HepG2 (cell line): ENCODE data around the gene CSTB. TPM values are rescaled to one million over a fixed set of nuclear protein-coding genes. Genes with fewer than 3 reads are reported as not detected.

Source experiments
- BORCS8-MEF2B ChIP-seq: sonication (generic); formaldehyde crosslinking; IDR thresholded peaks from 2 replicates; pipeline ENCODE4 v1.8.0; 2022; ENCODE audit warnings: mild to moderate bottlenecking, missing genetic modification reagents
- FOSL2 ChIP-seq: sonication (generic); formaldehyde crosslinking; IDR thresholded peaks from 2 replicates; pipeline ENCODE4 v1.4.0; 2020; ENCODE audit warnings: missing genetic modification reagents
- HNRNPLL ChIP-seq: fragments of 200-400 bp; formaldehyde crosslinking; IDR thresholded peaks from 2 replicates; pipeline ENCODE4 v1.6.1; 2017; ENCODE audit warnings: mild to moderate bottlenecking, low read depth, low read length; ENCODE audit not compliant: poor library complexity, severe bottlenecking
- HOXA3 ChIP-seq: sonication (generic); formaldehyde crosslinking; IDR thresholded peaks from 2 replicates; pipeline ENCODE4 v1.5.0; 2020; ENCODE audit warnings: missing genetic modification reagents
- IRF2 ChIP-seq: IDR thresholded peaks from 2 replicates; pipeline ENCODE4 v1.6.1; 2018; ENCODE audit warnings: missing genetic modification reagents, missing compliant biosample characterization
- KDM2A ChIP-seq: sonication (generic); formaldehyde crosslinking; IDR thresholded peaks from 2 replicates; pipeline ENCODE4 v1.4.0; 2020; ENCODE audit warnings: low read depth, missing genetic modification reagents, borderline replicate concordance
- MXI1 ChIP-seq: IDR thresholded peaks from 3 replicates; pipeline ENCODE4 v1.6.1; 2012; ENCODE audit warnings: low read depth, low read length, inconsistent platforms, borderline replicate concordance
- NCOA5 ChIP-seq: sonication (generic); formaldehyde crosslinking; IDR thresholded peaks from 2 replicates; pipeline ENCODE4 v1.4.0; 2020; ENCODE audit warnings: missing genetic modification reagents
- NKX3-1 ChIP-seq: sonication (generic); formaldehyde crosslinking; IDR thresholded peaks from 2 replicates; pipeline ENCODE4 v1.5.0; 2020; ENCODE audit warnings: missing genetic modification reagents
- ZHX1 ChIP-seq: sonication (generic); formaldehyde crosslinking; IDR thresholded peaks from 2 replicates; pipeline ENCODE4 v1.8.1; 2022; ENCODE audit warnings: low read depth, mild to moderate bottlenecking, missing genetic modification reagents
- ZNF143 ChIP-seq: sonication (generic); formaldehyde crosslinking; IDR thresholded peaks from 2 replicates; pipeline ENCODE4 v1.4.0; 2020; ENCODE audit warnings: missing genetic modification reagents
- ZNF264 ChIP-seq: sonication (generic); formaldehyde crosslinking; IDR thresholded peaks from 2 replicates; pipeline ENCODE4 v1.4.0; 2020; ENCODE audit warnings: missing genetic modification reagents
- ZNF274 ChIP-seq: sonication (generic); formaldehyde crosslinking; IDR thresholded peaks from 2 replicates; pipeline ENCODE4 v1.5.1; 2020; ENCODE audit warnings: mild to moderate bottlenecking, missing genetic modification reagents
- ZNF333 ChIP-seq: sonication (generic); formaldehyde crosslinking; IDR thresholded peaks from 2 replicates; pipeline ENCODE4 v1.4.0; 2020; ENCODE audit warnings: mild to moderate bottlenecking, missing genetic modification reagents, borderline replicate concordance
- ZNF343 ChIP-seq: sonication (generic); formaldehyde crosslinking; IDR thresholded peaks from 2 replicates; pipeline ENCODE4 v1.4.0; 2020; ENCODE audit warnings: mild to moderate bottlenecking, missing genetic modification reagents
- polyA plus RNA-seq, 8 experiments: library from polyadenylated mRNA; depleted of rRNA in 3 of 8; stranded (reverse) in 7 of 8; unstranded in 1 of 8; fragments of >200 nt; fragmentation: Illumina TruSeq in 4 of 8; extraction: Trizol in 4 of 8; gene quantifications; 2 replicates each; pipeline versions ENCODE4 v1.2.1 to v1.2.3, GENCODE V29; 2011 to 2016; ENCODE audit warnings: low read depth in 4 of 8, missing spikeins in 1 of 8, mixed read lengths in 1 of 8; ENCODE audit not compliant: insufficient read depth in 1 of 8
- total RNA-seq, 5 experiments: library from RNA; depleted of rRNA; stranded (reverse); fragments of >200 nt; fragmentation: Illumina TruSeq; extraction: Trizol; gene quantifications; 2 replicates each; pipeline ENCODE4 v1.2.3, GENCODE V29; 2016; ENCODE audit warnings: low read depth in 1 of 5
- TF ChIP-seq, protein P1 (sequence below): IDR thresholded peaks from 2 replicates; pipeline ENCODE4 v1.6.1; 2018; ENCODE audit warnings: missing genetic modification reagents
- TF ChIP-seq, protein P2 (sequence below): sonication (generic); formaldehyde crosslinking; IDR thresholded peaks from 2 replicates; pipeline ENCODE4 v1.9.0; 2022; ENCODE audit warnings: missing genetic modification reagents, mild to moderate bottlenecking, borderline replicate concordance
- TF ChIP-seq, protein P3 (sequence below): IDR thresholded peaks from 2 replicates; pipeline ENCODE4 v1.6.1; 2016; ENCODE audit warnings: low read depth, missing genetic modification reagents, missing compliant biosample characterization

The CSTB gene
- total and polyA plus RNA-seq, 2 of the 13 experiments (the other 11 are each of a cell fraction or from before 2014, with no cell fraction given), result 11.7 to 94.1 TPM

GRCh38 chr21:43810505-43811261 is 34.6 kb upstream of the CSTB start (continued):
- TF ChIP-seq FOSL2 (no peak), ZNF143 (CRISPR knock-in tag) (no peak), ZNF343 (no peak), HOXA3 (peak; percentile 58; the same call in 1 of the 2 replicates), ZNF274 (CRISPR knock-in tag) (peak; percentile 69; the same call in 1 of the 2 replicates), IRF2 (CRISPR knock-in tag) (peak; percentile 48), MXI1 (no peak), ZNF333 (CRISPR knock-in tag) (peak; percentile 43; the same call in 1 of the 2 replicates), BORCS8-MEF2B (CRISPR knock-in tag) (no peak), NKX3-1 (CRISPR knock-in tag) (no peak), ZNF264 (CRISPR knock-in tag) (no peak), ZHX1 (0 out of 2 replicates have a peak, but pooled peaks have one; percentile 37), HNRNPLL (no peak), NCOA5 (CRISPR knock-in tag) (no peak), KDM2A (CRISPR knock-in tag) (0 out of 2 replicates have a peak, but pooled peaks have one; percentile 64)
- TF ChIP-seq, protein P1, sequence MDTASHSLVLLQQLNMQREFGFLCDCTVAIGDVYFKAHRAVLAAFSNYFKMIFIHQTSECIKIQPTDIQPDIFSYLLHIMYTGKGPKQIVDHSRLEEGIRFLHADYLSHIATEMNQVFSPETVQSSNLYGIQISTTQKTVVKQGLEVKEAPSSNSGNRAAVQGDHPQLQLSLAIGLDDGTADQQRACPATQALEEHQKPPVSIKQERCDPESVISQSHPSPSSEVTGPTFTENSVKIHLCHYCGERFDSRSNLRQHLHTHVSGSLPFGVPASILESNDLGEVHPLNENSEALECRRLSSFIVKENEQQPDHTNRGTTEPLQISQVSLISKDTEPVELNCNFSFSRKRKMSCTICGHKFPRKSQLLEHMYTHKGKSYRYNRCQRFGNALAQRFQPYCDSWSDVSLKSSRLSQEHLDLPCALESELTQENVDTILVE, result no peak
- TF ChIP-seq, protein P2, sequence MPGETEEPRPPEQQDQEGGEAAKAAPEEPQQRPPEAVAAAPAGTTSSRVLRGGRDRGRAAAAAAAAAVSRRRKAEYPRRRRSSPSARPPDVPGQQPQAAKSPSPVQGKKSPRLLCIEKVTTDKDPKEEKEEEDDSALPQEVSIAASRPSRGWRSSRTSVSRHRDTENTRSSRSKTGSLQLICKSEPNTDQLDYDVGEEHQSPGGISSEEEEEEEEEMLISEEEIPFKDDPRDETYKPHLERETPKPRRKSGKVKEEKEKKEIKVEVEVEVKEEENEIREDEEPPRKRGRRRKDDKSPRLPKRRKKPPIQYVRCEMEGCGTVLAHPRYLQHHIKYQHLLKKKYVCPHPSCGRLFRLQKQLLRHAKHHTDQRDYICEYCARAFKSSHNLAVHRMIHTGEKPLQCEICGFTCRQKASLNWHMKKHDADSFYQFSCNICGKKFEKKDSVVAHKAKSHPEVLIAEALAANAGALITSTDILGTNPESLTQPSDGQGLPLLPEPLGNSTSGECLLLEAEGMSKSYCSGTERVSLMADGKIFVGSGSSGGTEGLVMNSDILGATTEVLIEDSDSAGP (CRISPR knock-in tag), result peak; percentile 40; the same call in 1 of the 2 replicates
- TF ChIP-seq, protein P3, sequence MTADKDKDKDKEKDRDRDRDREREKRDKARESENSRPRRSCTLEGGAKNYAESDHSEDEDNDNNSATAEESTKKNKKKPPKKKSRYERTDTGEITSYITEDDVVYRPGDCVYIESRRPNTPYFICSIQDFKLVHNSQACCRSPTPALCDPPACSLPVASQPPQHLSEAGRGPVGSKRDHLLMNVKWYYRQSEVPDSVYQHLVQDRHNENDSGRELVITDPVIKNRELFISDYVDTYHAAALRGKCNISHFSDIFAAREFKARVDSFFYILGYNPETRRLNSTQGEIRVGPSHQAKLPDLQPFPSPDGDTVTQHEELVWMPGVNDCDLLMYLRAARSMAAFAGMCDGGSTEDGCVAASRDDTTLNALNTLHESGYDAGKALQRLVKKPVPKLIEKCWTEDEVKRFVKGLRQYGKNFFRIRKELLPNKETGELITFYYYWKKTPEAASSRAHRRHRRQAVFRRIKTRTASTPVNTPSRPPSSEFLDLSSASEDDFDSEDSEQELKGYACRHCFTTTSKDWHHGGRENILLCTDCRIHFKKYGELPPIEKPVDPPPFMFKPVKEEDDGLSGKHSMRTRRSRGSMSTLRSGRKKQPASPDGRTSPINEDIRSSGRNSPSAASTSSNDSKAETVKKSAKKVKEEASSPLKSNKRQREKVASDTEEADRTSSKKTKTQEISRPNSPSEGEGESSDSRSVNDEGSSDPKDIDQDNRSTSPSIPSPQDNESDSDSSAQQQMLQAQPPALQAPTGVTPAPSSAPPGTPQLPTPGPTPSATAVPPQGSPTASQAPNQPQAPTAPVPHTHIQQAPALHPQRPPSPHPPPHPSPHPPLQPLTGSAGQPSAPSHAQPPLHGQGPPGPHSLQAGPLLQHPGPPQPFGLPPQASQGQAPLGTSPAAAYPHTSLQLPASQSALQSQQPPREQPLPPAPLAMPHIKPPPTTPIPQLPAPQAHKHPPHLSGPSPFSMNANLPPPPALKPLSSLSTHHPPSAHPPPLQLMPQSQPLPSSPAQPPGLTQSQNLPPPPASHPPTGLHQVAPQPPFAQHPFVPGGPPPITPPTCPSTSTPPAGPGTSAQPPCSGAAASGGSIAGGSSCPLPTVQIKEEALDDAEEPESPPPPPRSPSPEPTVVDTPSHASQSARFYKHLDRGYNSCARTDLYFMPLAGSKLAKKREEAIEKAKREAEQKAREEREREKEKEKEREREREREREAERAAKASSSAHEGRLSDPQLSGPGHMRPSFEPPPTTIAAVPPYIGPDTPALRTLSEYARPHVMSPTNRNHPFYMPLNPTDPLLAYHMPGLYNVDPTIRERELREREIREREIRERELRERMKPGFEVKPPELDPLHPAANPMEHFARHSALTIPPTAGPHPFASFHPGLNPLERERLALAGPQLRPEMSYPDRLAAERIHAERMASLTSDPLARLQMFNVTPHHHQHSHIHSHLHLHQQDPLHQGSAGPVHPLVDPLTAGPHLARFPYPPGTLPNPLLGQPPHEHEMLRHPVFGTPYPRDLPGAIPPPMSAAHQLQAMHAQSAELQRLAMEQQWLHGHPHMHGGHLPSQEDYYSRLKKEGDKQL, result no peak
